LNCaP clone FGC (cell line): ENCODE measurements around the gene KRT85.

Experiments
- DNase-seq: peaks from one replicate; pipeline ENCODE4 v3.0.0-alpha.2; 2011; ENCODE audit warnings: low read depth
- H3K4me3 ChIP-seq: 2 replicates; pipeline ENCODE4 v1.5.1; 2011; ENCODE audit warnings: mild to moderate bottlenecking, low read depth, low read length, control low read depth
- TF ChIP-seq, protein P1 (sequence below): IDR thresholded peaks from 2 replicates; pipeline ENCODE4 v1.5.1; 2012; ENCODE audit warnings: mild to moderate bottlenecking; ENCODE audit not compliant: control insufficient read depth, insufficient read depth; ENCODE audit errors: extremely low read depth

The KRT85 gene

DNA sequence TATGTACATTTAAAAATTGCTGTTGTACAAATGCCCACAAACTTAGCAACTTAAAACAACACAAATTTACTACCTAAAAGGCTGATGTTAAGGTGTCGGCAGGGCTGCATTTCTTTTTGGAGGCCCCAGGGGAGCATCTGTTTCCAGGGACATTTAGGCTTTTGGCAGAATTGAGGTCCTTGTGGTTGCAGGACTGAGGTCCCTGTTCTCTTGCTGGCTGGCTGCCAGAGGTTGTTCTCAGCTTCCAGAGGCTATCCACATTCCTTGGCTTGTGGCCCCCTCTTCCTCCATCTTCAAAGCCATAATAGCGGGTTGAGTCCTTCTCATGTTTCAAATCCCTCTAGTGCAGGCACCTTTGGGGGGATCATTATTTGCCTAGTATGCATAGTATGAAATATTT lies 23.7 kb downstream of the KRT85 start:
- H3K4me3 ChIP-seq, result no peak overlapping the region
- TF ChIP-seq, protein P1, sequence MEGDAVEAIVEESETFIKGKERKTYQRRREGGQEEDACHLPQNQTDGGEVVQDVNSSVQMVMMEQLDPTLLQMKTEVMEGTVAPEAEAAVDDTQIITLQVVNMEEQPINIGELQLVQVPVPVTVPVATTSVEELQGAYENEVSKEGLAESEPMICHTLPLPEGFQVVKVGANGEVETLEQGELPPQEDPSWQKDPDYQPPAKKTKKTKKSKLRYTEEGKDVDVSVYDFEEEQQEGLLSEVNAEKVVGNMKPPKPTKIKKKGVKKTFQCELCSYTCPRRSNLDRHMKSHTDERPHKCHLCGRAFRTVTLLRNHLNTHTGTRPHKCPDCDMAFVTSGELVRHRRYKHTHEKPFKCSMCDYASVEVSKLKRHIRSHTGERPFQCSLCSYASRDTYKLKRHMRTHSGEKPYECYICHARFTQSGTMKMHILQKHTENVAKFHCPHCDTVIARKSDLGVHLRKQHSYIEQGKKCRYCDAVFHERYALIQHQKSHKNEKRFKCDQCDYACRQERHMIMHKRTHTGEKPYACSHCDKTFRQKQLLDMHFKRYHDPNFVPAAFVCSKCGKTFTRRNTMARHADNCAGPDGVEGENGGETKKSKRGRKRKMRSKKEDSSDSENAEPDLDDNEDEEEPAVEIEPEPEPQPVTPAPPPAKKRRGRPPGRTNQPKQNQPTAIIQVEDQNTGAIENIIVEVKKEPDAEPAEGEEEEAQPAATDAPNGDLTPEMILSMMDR, result no peak
- DNase-seq, result no peak

DNA sequence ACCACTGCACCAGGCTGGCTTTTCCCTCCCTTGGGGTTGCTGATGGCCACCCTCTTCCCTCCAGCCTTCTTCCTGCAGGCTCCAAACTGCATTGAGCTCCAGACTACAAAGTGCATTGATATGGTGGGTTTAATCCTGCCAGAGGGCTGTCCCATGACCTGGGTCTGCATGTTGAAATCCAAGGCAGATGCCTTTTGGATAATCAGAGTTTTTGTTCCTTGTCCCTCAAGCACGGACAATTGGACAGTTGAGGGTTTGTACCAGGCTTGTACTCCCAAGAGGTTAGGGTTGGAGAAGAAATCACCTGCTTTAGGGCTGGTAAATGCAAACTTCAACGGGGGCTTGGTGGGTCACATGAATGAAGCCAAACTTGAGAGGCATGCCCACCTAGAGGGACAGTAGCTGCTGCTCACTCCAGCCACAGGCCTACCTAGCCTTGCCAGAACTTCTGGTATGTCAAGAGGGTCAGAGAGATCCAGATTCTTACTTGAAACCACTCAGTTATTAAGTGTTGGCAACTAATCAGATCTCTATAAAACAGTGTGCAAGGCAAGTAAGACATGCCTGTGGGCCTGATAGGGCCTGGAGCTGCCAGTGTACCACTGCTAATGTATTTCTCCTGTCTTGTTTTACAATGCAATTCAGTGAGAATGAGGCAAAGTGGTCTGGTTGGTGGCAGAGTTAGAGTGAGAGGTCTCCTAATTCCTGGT lies 24.3 kb downstream of the KRT85 start:
- H3K4me3 ChIP-seq, result no peak overlapping the region
- DNase-seq, result no peak
- TF ChIP-seq, protein P1, result no peak

DNA sequence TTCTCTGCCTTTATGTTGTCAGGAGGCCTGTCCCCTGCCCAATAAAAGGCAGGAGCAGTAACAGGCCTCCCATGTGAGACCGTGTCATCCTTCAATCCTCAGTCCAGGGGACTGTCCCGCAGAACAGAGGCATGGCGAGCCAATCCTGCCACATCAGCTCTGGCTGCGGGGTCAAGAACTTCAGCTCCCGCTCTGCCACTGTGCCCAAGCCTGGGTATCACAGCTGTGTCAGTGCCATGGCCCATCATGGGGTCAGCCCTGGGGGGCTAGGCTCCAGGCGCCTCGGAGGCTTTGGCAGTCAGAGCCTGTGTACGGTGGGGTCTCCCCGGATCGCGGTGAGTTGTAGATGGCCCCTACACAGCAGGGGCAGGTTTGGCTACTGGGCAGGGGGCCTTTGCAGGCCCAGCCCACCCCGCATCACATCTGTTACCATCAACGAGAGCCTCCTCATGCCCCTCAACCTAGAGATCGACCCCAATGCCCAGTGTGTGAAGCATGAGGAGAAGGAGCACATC lies 26.2 kb downstream of the KRT85 start:
- DNase-seq, result no peak
- TF ChIP-seq, protein P1, result no peak
- no peak overlapping the region for H3K4me3 ChIP-seq

DNA sequence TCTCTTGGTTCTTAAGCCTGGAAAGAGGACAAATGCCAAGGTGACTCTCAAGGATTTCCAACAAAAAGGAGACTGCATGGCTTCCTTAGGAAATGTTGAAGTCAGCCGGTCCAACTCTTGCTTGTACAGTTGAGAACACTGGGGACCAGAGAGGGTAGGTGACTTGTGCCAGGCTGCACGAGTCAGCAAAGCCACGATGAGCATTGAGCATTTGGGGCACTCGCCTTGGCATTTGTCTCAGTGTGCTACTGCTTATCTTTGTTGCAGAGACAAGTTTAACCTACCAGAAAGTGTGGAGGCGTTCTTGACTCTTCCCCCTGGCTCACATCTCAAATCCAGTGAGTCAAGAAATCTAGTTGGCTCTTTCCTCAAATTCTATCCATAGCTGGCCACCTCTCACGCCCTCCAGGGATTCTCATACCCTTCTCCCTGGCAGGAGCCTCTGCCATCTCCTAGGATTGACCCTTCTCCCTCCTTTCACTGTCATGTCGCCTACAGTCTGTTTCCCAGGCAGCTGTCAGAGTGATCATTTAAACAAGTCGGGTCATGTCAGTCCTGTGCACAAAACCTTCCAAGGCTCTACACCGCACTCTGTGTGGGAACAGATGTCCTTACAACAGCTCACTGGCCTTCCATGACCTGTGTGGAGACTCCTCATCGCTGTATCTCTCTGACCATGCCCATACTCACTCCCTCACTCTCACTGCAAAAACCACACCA lies 28.9 kb downstream of the KRT85 start:
- no peak for DNase-seq
- no peak overlapping the region for H3K4me3 ChIP-seq
- TF ChIP-seq, protein P1, result no peak

DNA sequence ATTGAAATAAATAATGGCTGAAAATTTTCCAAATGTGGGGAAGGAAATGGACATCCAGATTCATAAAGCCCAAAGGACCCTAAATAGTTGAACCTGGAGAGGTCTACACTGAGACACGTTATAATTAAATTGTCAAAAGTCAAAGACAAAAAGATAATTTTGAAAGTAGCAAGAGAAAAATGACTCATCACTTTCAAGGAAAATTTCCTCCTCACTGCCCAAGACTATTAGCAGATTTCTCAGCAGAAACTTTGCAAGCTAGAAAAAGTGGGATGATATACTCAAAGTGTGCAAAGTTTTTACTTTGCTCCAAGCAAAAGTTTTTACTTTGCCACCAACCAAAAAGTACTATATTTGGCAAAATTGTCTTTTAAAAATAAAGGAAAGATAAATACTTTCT lies 30.2 kb downstream of the KRT85 start:
- no peak overlapping the region for H3K4me3 ChIP-seq
- TF ChIP-seq, protein P1, result no peak
- DNase-seq, result no peak

DNA sequence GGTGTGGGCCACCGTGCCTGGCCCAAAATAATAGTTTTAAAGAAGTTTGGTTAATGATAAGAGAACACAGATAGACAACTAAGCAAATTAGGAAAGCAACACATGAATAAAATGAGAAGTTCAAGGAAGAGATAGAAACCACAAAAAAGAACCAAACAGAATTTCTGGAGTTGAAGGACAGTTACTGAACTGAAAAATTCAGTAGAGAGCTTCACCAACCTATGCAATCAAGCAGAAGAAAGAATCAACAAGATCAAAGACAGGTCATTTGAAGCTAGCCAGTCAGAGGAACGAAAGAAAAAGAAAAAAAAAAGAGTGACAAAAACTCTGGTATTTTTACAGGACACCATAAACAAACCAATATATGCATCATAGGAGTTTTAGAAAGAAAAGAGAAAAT lies 30.6 kb downstream of the KRT85 start:
- no peak overlapping the region for H3K4me3 ChIP-seq
- TF ChIP-seq, protein P1, result no peak
- no peak for DNase-seq
